Measurements from ENCODE around the gene NAE1.
"Not testable (repeated sequence)": the region's sequence is repeated elsewhere in the genome, so short reads cannot be mapped to it uniquely, and the experiment has no call there.

Gene NAE1

DNA sequence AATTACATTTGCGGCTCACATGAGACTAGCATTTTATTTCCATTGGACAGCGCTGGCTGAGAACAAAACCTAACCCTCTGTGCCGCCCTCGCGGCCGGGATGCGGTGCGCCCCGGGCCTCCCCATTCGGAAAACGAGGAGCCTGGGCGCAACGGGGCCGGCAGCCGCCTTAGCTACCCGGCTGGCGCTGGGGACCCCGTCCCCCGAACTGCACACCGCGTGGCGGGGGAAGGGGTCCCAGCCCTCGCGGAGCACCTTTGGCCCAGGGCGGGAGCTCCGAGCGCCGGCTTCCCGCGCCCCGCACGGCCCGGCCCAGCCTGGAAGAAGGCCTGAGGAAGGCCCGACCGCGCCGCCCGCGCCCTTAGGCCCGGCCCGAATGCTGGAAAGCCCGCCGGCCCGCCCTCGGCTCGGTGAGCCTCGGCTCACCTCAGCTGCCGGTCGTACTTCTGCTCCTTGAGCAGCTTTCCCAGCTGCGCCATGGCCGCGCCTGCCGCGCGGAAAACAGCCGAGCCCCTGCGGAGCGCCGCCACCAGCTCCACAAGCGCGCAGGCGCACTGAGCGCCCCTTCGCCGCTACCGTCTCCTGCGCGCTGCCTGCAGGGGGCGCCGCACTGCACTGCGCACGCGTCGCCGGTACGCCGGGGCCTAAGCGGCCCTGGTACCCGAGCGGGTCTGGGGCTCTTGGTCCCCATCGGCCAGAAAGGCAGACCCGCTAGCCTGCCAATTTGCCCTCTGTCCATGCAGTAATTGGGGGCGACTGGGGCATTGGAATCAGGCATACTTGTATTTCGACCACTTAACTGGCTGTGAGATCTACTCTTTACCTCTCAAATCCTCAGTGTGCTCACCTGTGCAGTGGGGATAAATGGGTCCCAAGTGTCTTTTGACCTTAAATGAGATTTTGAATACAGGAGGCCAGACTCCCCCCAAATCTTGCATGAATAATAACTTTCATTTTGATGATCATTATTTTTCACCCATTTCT, at the start of gene NAE1:
TSS of gene NAE1 (minus strand) at position 555 of the 983 bp plus-strand sequence. CDS start at position 478, 77 bp downstream.
- peak; percentile 96 for DNase-seq

- DNase-seq, result peak; percentile 98
Observed at GRCh38 chr16:66878067-66878466, 47.3 kb upstream of the NAE1 start.

DNA sequence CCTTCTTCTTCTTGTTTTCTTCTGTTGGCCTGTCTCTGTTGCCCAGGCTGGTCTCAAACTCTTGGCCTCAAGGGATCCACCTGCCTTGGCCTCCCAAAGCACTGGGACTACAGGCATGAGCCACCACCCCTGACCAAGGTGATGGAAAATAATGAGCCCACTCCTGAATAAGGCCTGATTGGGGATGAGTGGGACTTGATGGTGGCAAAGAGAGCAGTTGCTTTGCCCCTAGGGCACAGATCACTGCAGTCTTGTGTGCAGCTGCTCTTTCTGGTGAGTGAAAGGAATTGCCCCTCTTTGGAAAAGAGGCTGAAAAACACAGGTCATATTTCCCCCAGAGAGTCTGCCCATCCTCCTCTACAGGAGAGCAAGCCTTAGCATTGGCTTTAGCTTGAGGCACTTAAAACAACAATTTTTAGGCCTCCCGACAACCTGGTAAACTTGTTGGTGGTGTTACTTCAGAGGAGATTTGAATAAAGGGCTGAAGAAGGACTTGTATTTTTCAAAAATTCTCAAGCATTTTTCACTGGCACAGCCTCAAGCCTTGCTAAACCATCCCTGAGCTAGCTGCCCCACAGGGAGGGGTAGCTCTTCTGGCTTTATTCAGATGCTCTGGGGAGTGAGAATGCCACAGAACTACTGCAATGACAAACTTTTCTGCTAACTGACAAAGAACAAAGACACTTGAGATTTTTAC, 43.5 kb upstream of the NAE1 start:
- DNase-seq, result peak; percentile 41

GRCh38 chr16:66873685-66874055, 42.9 kb upstream of the NAE1 start:
- no peak for DNase-seq

- peak; percentile 98 for DNase-seq
Observed at GRCh38 chr16:66872943-66873684, 42.3 kb upstream of the NAE1 start.

- no peak for DNase-seq
Observed at GRCh38 chr16:66872559-66872942, 41.8 kb upstream of the NAE1 start.

DNA sequence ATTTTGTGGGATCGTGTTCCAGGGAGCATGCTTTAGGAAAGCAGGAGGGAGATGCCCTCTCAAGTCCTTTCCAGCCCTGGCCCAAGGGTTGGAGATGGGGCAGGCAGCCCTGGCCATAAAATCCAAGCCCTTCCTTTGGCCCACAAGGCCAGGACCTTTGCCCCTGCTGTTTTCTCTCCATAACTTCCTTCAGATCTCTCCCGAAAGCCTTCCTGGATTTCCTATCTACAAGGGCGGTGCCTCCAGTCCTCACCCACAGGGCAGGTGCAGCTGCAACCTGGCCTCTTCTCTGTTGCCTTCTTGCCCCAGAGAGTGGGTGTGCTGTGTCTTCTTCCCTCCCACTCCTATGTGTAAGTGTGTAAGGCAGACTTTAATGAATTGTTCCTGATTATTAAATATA, 41.1 kb upstream of the NAE1 start:
- no peak for DNase-seq

DNA sequence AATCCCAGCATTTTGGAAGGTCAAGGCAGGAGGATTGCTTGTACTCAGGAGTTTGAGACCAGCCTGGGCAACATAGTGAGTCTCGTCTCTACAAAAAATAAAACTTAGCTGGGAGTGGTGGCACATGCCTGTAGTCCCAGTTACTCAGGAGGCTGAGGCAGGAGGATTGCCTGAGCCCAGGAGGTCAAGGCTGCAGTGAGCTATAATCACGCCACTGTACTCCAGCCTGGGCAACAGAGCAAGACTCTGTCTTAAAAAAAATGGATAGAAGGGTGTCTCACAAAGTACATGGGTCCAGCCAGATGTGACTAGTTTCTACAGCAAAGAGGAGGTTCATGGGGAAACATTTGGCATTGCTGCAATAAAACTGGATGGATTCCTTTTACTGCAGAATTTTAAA, 40.6 kb upstream of the NAE1 start:
- not testable (repeated sequence) for DNase-seq

DNA sequence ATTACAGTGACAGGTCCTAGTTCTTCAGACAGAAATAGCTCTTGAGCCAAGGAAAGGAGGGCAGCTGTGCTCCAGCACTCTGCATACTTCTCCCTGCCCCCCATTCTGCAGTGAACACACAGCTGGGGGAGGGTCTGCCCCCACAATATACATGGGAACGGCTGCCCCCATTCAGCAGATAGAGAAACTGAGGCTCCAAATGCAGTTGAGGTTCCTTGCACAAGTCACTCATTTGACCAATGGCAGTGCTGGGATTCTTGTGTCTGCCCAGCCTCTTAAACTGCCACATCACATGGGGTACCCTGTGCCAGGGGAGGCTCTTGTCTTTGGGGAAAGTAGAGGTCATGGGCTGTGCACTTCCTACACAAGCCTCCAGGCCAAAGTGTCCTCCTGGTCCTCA, 38.6 kb upstream of the NAE1 start:
- DNase-seq, result no peak

- DNase-seq, result no peak
Observed at GRCh38 chr16:66863707-66864106, 32.9 kb upstream of the NAE1 start.

DNA sequence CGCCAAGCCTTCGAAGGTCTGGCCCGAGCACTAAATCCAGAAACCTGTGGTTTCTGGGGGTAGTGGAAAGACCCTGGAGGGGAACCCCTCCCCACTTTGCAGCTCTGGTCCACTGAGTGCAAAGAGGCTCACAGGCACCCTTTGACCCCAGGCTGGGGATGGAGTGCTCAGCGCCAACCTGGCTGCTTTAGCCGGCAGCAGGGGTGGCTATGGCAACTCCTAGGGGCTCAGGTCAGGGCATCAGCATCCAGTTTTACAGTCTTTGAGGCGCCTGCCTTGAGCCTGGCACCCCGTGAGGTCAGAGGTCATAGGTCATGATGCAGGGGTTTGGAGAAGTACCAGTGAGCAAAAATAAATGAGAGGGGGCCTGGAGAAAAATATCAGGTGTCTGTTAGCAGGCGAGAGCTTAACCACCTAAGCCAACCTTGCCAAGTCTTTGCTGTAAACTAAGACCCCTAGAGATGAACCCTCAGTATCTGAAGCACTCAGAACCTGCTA, 31.3 kb upstream of the NAE1 start:
- no peak for DNase-seq

DNA sequence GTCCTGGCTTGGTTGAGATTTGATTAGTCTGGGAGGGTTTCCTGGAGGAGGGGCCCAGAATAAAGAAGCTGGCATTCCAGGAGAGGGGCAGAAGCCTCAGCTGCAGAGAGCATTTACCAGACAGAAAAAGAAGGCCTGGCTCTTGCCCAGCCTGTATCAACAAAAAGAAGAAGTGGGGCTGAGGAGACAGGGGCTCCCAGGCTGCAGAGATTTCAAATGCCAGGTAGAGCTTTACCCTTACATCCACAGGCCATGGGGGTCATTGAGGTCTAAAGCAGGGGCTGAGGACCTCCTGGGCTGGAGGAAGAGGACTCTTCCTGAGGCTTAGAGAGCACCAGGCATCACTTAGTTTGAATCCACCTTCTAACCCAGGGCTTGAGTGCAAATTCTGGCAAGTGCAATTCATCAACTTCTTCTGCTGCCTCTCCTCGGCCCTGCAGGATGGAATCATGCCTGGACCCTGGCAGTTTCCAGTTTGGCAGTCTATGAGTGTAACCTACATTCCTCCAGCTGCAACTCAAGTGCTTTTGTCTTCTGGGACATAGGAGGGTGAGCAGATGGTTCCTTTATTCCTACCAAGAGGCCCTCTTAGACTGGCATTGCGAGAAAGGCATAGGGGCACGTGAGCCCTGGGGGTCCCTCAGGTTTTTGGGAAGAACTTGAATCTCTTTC, 28.8 kb upstream of the NAE1 start:
- peak; percentile 55 for DNase-seq

- peak; percentile 93 for DNase-seq
Observed at GRCh38 chr16:66858740-66859396, 28.1 kb upstream of the NAE1 start.

- DNase-seq, result no peak
Observed at GRCh38 chr16:66857437-66857836, 26.7 kb upstream of the NAE1 start.

DNA sequence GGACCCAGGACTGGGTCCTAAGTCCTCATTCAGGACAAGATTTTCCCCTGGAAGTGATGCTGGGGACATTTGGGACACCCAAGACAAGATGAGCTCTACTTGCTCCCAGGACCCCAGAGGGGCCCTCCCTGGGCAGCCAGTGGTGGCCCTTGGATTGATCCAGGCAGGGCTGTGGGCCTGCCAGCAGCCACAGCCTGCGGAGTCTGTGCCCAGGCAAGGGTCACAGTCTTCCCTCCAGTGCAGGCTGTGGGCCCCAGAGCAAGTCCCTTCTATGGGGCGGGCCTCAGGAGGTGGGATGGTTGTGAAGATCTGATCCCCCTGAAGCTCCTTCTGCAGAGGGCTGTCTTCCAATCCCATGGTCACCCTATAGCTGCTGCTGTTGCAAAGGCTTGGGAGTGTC, 26.0 kb upstream of the NAE1 start:
- no peak for DNase-seq

DNA sequence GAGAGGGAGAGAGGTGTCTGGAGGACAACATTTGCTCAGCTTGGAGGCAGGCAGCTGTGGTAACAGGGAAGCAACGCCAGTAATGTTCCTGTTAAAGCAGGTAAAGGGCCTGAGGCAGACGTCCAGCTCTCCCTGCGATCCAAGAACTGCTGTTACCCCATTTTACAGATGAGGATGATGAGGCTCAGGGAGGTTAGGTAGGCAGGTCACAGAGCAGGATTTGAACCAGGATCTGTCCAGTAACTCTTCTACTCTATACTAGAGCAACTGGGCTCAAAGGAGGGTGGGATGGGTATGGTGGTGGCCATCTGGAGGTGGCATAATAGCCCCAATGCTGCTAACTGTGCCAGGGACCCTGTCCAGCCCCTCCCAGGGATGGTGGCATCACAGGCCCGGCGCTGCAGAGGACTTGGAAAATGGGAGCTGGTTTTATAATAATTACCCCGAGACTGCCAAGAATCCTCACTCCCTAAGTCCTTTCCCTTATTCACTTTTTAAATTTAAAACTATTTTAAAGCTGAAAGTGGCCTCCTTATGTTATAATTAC, 25.5 kb upstream of the NAE1 start:
- DNase-seq, result no peak

- no peak for DNase-seq
Observed at GRCh38 chr16:66853261-66854139, 22.7 kb upstream of the NAE1 start.

DNA sequence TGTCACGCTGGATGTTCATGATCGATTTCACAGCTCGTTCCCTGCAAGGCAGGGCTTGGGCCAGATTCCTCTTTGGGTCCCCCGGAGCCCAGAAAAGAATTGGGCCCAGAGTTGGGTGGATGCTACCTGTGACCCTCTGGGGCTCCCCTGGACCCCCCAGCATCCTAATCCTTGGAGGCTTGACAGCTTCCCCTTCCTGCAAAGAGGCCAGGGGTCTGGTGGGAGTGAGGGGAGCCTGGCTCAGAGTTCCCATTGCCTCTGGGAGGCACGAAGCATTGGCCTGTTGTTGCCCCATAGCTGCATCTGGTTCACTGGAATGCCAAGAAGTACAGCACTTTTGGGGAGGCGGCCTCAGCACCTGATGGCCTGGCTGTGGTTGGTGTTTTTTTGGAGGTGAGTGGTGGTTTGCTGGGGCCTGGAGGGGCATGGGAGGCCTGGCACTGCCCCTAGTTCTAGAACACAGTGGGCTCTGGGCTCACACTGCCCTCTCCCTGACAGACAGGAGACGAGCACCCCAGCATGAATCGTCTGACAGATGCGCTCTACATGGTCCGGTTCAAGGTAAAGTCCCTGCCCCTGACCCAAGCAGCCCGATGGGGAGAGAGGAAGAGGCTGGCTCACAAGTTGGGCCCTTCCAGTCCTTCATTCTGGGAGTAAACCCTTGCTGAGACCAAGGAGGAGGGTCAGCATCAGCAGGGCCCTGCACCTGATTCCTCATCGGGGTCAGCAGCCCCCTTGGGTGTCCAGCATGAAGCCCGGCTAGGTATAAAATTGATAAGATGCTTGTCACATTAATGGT, 20.6 kb upstream of the NAE1 start:
- no peak for DNase-seq

GRCh38 chr16:66850115-66850815, 19.5 kb upstream of the NAE1 start:
- no peak for DNase-seq
